ENCODE data around the gene TCF7.

TCF7 gene

DNA sequence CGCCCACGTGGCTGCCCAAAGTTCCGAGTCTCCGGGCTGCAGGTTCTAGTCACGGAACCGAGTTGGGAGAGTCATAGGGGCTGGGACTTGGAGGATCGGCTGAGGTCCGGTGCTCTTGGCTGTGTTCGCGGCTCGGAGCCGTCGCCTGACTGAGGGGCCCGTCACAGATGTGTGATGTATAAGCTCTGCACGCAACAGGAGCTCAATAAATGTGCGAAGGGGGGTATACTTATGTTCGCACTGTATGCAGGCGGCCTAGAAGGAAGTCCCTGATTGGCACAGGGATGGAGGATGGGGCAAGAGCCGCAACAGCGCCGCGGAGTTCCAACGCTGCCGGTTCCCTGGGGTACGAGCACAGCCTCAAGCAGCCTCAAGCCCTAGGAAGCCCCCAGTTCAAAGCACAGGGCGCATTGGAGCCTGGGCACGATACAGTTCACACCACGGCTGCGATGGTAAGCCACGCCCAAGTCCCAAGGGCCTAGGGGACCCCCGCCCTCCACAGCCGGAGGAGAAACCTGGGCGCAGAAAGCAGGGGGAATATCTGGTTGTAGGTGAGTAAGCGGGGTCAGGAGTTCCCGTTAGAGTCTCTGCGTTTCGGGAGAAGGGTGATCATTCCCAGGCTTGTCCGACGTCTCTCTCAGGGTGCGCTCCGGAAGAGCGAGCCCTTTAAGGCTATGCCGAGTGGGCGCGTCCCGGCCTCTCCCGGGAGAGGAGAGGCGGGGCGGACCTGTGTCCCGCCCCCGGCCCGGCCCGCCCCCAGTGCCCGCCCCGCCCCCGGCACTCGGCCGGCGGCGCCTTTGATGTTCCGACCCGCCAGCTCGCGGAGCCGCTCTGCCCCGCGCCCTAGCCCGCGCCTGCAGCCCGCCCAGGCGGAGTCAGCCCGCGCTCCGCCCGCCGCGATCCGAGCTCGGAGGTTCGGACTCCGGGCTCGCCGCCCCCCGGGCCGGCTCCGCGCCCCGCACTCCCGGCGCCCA, at the start of gene TCF7:
TSS of gene TCF7 (plus strand) at position 780 of the 974 bp plus-strand sequence. CDS start 226 bp downstream, outside the sequence.
- H3K27ac ChIP-seq (ENCODE audit: low read depth, low read length) = peak within 1 kb of the TSS; percentile 80; the same call in 1 of the 2 replicates
- H3K4me1 ChIP-seq (ENCODE audit: control insufficient read depth, insufficient read depth, low read length) = peaks cover 39% of the 10 kb centered on the region
- peaks cover 19% of the 10 kb centered on the region; the same call in 1 of the 2 replicates for H3K27me3 ChIP-seq (ENCODE audit: control insufficient read depth, insufficient read depth, low read length)
- H3K4me3 ChIP-seq (ENCODE audit: low read depth, low read length) = peak within 1 kb of the TSS; percentile 82
- H3K36me3 ChIP-seq (ENCODE audit: control insufficient read depth, insufficient read depth, low read length) = peaks cover 30% of the 10 kb centered on the region
- H3K9me3 ChIP-seq (ENCODE audit: control insufficient read depth, insufficient read depth, low read depth, low read length) = no peaks in the 10 kb centered on the region
- peak within 1 kb of the TSS; percentile 92 for H3K9ac ChIP-seq (ENCODE audit: low read length)

DNA sequence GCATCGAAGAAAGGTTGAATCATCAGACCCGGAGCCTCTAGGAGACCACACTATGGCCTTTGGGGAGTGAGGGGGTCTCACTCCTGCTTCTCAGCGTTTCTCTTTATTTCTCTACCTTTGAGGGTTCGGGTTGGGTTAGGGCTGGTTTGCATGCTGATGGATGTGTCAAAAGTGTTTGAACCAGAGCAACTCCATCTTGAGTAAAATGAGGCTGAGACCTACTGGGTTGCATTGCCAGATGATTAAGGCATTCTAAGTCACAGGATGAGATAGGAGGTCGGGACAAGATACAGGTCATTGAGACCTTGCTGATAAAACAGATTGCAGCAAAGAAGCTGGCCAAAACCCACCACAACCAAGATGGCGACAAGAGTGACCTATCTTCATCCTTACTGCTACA, 44.9 kb upstream of the TCF7 start:
- H3K4me1 ChIP-seq (ENCODE audit: control insufficient read depth, insufficient read depth, low read length) = peaks cover 18% of the 10 kb centered on the region
- no peak overlapping the region for H3K27ac ChIP-seq (ENCODE audit: low read depth, low read length)
- H3K9ac ChIP-seq (ENCODE audit: low read length) = no peak overlapping the region
- H3K9me3 ChIP-seq (ENCODE audit: control insufficient read depth, insufficient read depth, low read depth, low read length) = no peaks in the 10 kb centered on the region
- H3K4me3 ChIP-seq (ENCODE audit: low read depth, low read length) = no peak overlapping the region
- H3K36me3 ChIP-seq (ENCODE audit: control insufficient read depth, insufficient read depth, low read length) = no peaks in the 10 kb centered on the region
- H3K27me3 ChIP-seq (ENCODE audit: control insufficient read depth, insufficient read depth, low read length) = peaks cover 8% of the 10 kb centered on the region; the same call in 1 of the 2 replicates

DNA sequence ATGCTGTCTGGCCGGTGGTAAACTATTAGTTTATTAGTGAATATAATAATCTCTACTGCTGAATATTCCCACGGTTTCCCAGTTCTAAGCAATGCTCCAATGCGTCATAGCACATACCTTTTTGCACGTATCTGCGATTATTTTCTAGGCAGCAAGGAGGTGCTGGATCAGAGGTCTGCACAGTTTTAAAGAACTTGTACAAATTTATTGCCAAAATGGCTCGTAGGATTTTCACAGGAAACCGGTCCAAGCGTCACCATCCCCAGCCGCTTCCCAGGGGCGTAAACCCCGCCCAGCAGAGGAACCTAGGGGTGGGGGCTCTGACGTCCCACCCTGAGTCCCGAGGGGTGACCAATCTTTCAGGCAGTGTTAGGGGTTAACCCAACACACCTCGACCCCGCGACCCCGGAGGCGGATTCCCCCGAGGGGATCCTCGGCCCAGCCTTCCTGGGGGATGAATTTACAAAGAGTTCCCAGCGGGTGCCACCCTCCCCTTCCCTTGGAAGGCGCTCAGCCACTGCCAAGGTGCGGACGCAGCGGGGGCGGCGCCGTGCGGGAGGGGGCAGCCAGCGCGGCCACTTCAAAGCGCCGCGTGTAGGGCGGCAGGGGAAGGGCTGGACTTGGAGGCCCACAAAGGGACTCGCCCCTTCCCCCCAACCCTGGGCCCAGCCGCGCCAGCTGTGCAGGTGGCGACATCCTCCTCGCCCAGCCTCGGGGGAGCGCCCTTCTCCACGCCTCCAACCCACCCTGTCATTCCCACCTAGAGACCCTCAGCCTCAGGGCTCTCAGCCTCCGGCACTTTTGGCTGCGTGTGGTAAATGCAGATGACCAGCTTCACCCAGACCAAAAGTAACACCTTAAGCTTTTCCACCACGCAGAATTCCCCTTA, 43.5 kb upstream of the TCF7 start:
- Histone ChIP-seq H3K9ac (ENCODE audit: low read length) (peak overlapping the region; percentile 43), H3K4me3 (ENCODE audit: low read depth, low read length) (peak overlapping the region; percentile 57), H3K9me3 (ENCODE audit: control insufficient read depth, insufficient read depth, low read depth, low read length) (no peaks in the 10 kb centered on the region), H3K27me3 (ENCODE audit: control insufficient read depth, insufficient read depth, low read length) (peaks cover 8% of the 10 kb centered on the region; the same call in 1 of the 2 replicates), H3K27ac (ENCODE audit: low read depth, low read length) (peak overlapping the region; percentile 45; the same call in 1 of the 2 replicates), H3K4me1 (ENCODE audit: control insufficient read depth, insufficient read depth, low read length) (peaks cover 18% of the 10 kb centered on the region), H3K36me3 (ENCODE audit: control insufficient read depth, insufficient read depth, low read length) (no peaks in the 10 kb centered on the region)

GRCh38 chr5:134071614-134072207, 42.8 kb upstream of the TCF7 start:
- peaks cover 8% of the 10 kb centered on the region; the same call in 1 of the 2 replicates for H3K27me3 ChIP-seq (ENCODE audit: control insufficient read depth, insufficient read depth, low read length)
- peaks cover 18% of the 10 kb centered on the region for H3K4me1 ChIP-seq (ENCODE audit: control insufficient read depth, insufficient read depth, low read length)
- peak overlapping the region; percentile 3; the same call in 1 of the 2 replicates for H3K27ac ChIP-seq (ENCODE audit: low read depth, low read length)
- H3K9me3 ChIP-seq (ENCODE audit: control insufficient read depth, insufficient read depth, low read depth, low read length) = no peaks in the 10 kb centered on the region
- peak overlapping the region; percentile 43 for H3K9ac ChIP-seq (ENCODE audit: low read length)
- H3K4me3 ChIP-seq (ENCODE audit: low read depth, low read length) = peak overlapping the region; percentile 57
- H3K36me3 ChIP-seq (ENCODE audit: control insufficient read depth, insufficient read depth, low read length) = no peaks in the 10 kb centered on the region

DNA sequence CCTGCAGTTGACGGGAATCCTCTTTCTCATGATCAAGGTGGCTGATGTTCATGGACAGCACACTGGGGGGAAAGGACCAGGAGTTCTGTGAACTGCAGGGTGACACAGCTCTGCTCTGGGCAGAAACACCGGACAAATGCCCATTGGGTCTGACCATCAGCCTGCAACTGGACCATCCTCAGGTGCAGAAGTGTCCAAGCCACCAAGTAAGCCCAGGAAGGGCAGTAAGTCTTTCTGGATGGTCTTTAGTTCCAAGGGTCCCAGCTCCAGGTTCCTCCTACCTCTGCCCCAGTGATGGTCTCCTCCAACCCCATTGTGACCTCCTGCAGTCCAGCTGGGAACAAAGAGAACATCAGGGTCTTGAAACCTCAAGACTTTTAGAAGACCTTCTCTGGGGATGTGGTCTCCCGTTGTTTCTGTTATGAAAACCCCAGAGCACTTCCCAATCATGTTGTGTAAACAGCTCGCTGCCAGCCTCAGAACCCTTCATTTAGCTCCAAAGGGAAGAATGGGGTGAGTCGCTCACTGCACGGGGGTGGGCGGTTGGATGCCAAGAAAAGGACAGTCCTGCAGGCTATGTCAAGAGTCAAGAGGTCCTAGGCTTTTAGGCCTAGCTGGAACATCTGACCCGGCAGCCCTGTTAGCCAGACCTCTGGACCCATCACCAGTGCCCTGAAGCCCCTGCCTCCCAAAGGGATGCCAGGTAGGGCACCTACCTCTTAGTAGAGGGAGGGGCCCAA, 41.8 kb upstream of the TCF7 start:
- Histone ChIP-seq H3K9ac (ENCODE audit: low read length) (no peak overlapping the region), H3K27me3 (ENCODE audit: control insufficient read depth, insufficient read depth, low read length) (peaks cover 8% of the 10 kb centered on the region; the same call in 1 of the 2 replicates), H3K27ac (ENCODE audit: low read depth, low read length) (no peak overlapping the region), H3K36me3 (ENCODE audit: control insufficient read depth, insufficient read depth, low read length) (no peaks in the 10 kb centered on the region), H3K4me3 (ENCODE audit: low read depth, low read length) (no peak overlapping the region), H3K4me1 (ENCODE audit: control insufficient read depth, insufficient read depth, low read length) (peaks cover 18% of the 10 kb centered on the region), H3K9me3 (ENCODE audit: control insufficient read depth, insufficient read depth, low read depth, low read length) (no peaks in the 10 kb centered on the region)

DNA sequence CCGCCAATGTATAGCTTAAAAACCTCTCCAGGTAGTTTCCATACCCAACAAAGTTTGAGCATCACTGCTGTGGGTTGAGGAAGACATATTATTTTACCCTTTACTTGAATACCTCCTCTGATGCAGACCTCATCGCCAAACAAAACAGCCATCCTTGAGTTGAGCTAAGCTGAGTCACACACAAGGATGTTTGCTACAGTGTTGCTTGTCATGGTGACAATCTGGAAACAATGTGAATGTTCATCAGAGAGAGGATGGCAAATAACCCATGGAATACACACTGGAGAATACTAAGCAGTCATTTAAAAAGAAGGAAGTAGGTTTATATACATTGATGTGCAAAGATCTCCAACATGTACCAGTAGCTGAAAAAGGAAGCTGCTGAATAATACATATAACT, 41.1 kb upstream of the TCF7 start:
- no peak overlapping the region for H3K4me3 ChIP-seq (ENCODE audit: low read depth, low read length)
- peaks cover 8% of the 10 kb centered on the region; the same call in 1 of the 2 replicates for H3K27me3 ChIP-seq (ENCODE audit: control insufficient read depth, insufficient read depth, low read length)
- H3K4me1 ChIP-seq (ENCODE audit: control insufficient read depth, insufficient read depth, low read length) = peaks cover 18% of the 10 kb centered on the region
- no peaks in the 10 kb centered on the region for H3K9me3 ChIP-seq (ENCODE audit: control insufficient read depth, insufficient read depth, low read depth, low read length)
- no peak overlapping the region for H3K9ac ChIP-seq (ENCODE audit: low read length)
- H3K27ac ChIP-seq (ENCODE audit: low read depth, low read length) = no peak overlapping the region
- no peaks in the 10 kb centered on the region for H3K36me3 ChIP-seq (ENCODE audit: control insufficient read depth, insufficient read depth, low read length)

- Histone ChIP-seq H3K9me3 (ENCODE audit: control insufficient read depth, insufficient read depth, low read depth, low read length) (no peaks in the 10 kb centered on the region), H3K27me3 (ENCODE audit: control insufficient read depth, insufficient read depth, low read length) (peaks cover 8% of the 10 kb centered on the region; the same call in 1 of the 2 replicates), H3K4me1 (ENCODE audit: control insufficient read depth, insufficient read depth, low read length) (peaks cover 12% of the 10 kb centered on the region), H3K27ac (ENCODE audit: low read depth, low read length) (no peak overlapping the region), H3K9ac (ENCODE audit: low read length) (no peak overlapping the region), H3K4me3 (ENCODE audit: low read depth, low read length) (no peak overlapping the region), H3K36me3 (ENCODE audit: control insufficient read depth, insufficient read depth, low read length) (no peaks in the 10 kb centered on the region)
Measured at GRCh38 chr5:134075102-134075501, 39.4 kb upstream of the TCF7 start.

GRCh38 chr5:134077926-134078580, 36.4 kb upstream of the TCF7 start:
- Histone ChIP-seq H3K27ac (ENCODE audit: low read depth, low read length) (no peak overlapping the region), H3K9ac (ENCODE audit: low read length) (no peak overlapping the region), H3K4me1 (ENCODE audit: control insufficient read depth, insufficient read depth, low read length) (no peaks in the 10 kb centered on the region), H3K4me3 (ENCODE audit: low read depth, low read length) (no peak overlapping the region), H3K36me3 (ENCODE audit: control insufficient read depth, insufficient read depth, low read length) (no peaks in the 10 kb centered on the region), H3K27me3 (ENCODE audit: control insufficient read depth, insufficient read depth, low read length) (no peaks in the 10 kb centered on the region), H3K9me3 (ENCODE audit: control insufficient read depth, insufficient read depth, low read depth, low read length) (no peaks in the 10 kb centered on the region)

- H3K27me3 ChIP-seq (ENCODE audit: control insufficient read depth, insufficient read depth, low read length) = no peaks in the 10 kb centered on the region
- no peaks in the 10 kb centered on the region for H3K36me3 ChIP-seq (ENCODE audit: control insufficient read depth, insufficient read depth, low read length)
- H3K4me3 ChIP-seq (ENCODE audit: low read depth, low read length) = no peak overlapping the region
- no peaks in the 10 kb centered on the region; the same call in 1 of the 2 replicates for H3K4me1 ChIP-seq (ENCODE audit: control insufficient read depth, insufficient read depth, low read length)
- no peak overlapping the region for H3K9ac ChIP-seq (ENCODE audit: low read length)
- H3K27ac ChIP-seq (ENCODE audit: low read depth, low read length) = no peak overlapping the region
- no peaks in the 10 kb centered on the region for H3K9me3 ChIP-seq (ENCODE audit: control insufficient read depth, insufficient read depth, low read depth, low read length)
Measured at GRCh38 chr5:134079748-134080581, 34.5 kb upstream of the TCF7 start.
